ENCODE data around the gene PPFIBP1. TPM values are rescaled to one million over a fixed set of nuclear protein-coding genes. Genes with fewer than 3 reads are reported as not detected.

The PPFIBP1 gene
- total and polyA plus RNA-seq, 2 of the 4 experiments (the other 2 are of a cell fraction) = 30.4 to 72.2 TPM

DNA sequence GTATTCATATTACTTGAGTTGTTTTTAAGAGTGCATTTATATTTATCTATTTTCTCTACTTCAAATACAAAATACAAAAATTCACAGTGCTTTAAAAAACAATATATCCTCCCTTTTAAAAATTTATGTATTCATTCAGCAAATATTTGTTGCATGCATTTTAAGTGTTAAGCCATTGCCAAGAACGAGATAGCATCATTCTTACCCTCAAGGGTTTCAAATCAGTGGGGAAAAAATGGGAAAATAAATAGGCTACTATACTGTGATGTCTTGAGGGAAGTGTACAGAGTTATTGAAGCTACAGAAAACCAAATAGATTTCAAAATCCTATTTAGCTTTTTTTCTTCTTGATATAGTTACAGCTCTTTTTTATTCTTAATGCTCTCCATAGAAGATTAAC is 209.8 kb downstream of the PPFIBP1 start:
- Histone ChIP-seq H2BK5ac (ENCODE audit: low read depth, low read length, poor library complexity, severe bottlenecking) (no peak overlapping the region), H2AK5ac (ENCODE audit: low read depth, low read length) (no peak overlapping the region), H3K36me3 (ENCODE audit: control insufficient read depth, insufficient read depth, low read length) (peaks cover 17% of the 10 kb centered on the region), H3K14ac (replicated peaks; ENCODE audit: low read depth, low read length) (no peak overlapping the region), H3K4me3 (ENCODE audit: insufficient read depth, low read depth, low read length) (no peak overlapping the region), H2AFZ (replicated peaks; ENCODE audit: low read length, poor library complexity) (no peak overlapping the region), H4K20me1 (ENCODE audit: insufficient read depth, low read length) (no peaks in the 10 kb centered on the region), H3K23ac (ENCODE audit: low read depth, low read length) (no peak overlapping the region), H2BK15ac (ENCODE audit: low read depth, low read length) (no peak overlapping the region), H3K56ac (ENCODE audit: extremely low read depth, insufficient read depth, low read length) (no peak overlapping the region), H4K91ac (ENCODE audit: insufficient read depth, low read depth, low read length) (no peak overlapping the region), H3K4me2 (ENCODE audit: low read depth, low read length) (no peak overlapping the region), H3K4me1 (ENCODE audit: control insufficient read depth, insufficient read depth, low read length) (no peaks in the 10 kb centered on the region), H3K18ac (ENCODE audit: low read depth, low read length) (no peak overlapping the region), H4K8ac (ENCODE audit: low read depth in 2 of 2, low read length in 2 of 2) (no peak overlapping the region), H2BK20ac (ENCODE audit: low read depth, low read length) (no peak overlapping the region), H3K9me1 (ENCODE audit: insufficient read depth, low read length) (no peaks in the 10 kb centered on the region; the same call in 1 of the 2 replicates), H3K79me1 (ENCODE audit: low read depth in 1 of 2, low read length in 2 of 2) (peaks cover 0 to 11% of the 10 kb centered on the region in 2 experiments; a peak in 3 of 4 replicates), H2AK9ac (replicated peaks; ENCODE audit: low read depth, low read length, poor library complexity) (no peak overlapping the region), H3K4ac (ENCODE audit: low read depth, low read length) (no peak overlapping the region), H2BK120ac (ENCODE audit: low read depth, low read length) (no peak overlapping the region), H3K9ac (ENCODE audit: low read depth, low read length) (no peak overlapping the region), H3K27ac (ENCODE audit: insufficient read depth, low read length) (no peak overlapping the region), H3K9me3 (ENCODE audit: control insufficient read depth, insufficient read depth, low read length) (no peaks in the 10 kb centered on the region), H4K5ac (ENCODE audit: low read depth, low read length) (no peak overlapping the region), H3K27me3 (ENCODE audit: control insufficient read depth, insufficient read depth, low read length) (no peaks in the 10 kb centered on the region)
- intact Hi-C loops (cut with micrococcal nuclease) (loop anchor here (1.0 to 10.0 kb wide), 6 partner anchors 89 to 1261 kb away; no protein-coding TSS in a partner anchor), dilution Hi-C loops (cut with HindIII; ENCODE audit: low sequenced_read_pairs, unreplicated experiment) (no loop called here), in situ Hi-C loops (cut with MboI; ENCODE audit: low sequenced_read_pairs) (loop anchor here (5.0 to 25.0 kb wide), 3 partner anchors 214 to 1254 kb away; no protein-coding TSS in a partner anchor)
- no TSS peak for BruUV-seq (replicated peaks)
- ChIA-PET POLR2A (ENCODE audit: unreplicated experiment) (no interaction called here), CTCF (interaction anchor here (0.7 to 2.1 kb wide), 9 partner anchors 9 to 386 kb away, joined by 3 to 11 read pairs (median 4); no protein-coding TSS in a partner anchor)
- DNase-seq = no peak
- TF ChIP-seq FOS (IDR thresholded peaks at IDR 0.05; ENCODE audit: low read depth, low read length) (no peak), RCOR1 (IDR thresholded peaks at IDR 0.05; ENCODE audit: insufficient replicate concordance, low read length) (no peak), POLR2A (IDR thresholded peaks at IDR 0.05; ENCODE audit: low read depth, low read length) (no peak), NFE2L2 (IDR thresholded peaks at IDR 0.05; ENCODE audit: low read depth, low read length) (no peak), MXI1 (IDR thresholded peaks at IDR 0.05; ENCODE audit: borderline replicate concordance, low read depth, low read length) (no peak), RFX5 (IDR thresholded peaks at IDR 0.05; ENCODE audit: low read depth, low read length) (no peak), RAD21 (IDR thresholded peaks at IDR 0.05; ENCODE audit: low read length) (no peak), BHLHE40 (IDR thresholded peaks at IDR 0.05; ENCODE audit: low read depth, low read length) (no peak)
- TF ChIP-seq, protein P1, sequence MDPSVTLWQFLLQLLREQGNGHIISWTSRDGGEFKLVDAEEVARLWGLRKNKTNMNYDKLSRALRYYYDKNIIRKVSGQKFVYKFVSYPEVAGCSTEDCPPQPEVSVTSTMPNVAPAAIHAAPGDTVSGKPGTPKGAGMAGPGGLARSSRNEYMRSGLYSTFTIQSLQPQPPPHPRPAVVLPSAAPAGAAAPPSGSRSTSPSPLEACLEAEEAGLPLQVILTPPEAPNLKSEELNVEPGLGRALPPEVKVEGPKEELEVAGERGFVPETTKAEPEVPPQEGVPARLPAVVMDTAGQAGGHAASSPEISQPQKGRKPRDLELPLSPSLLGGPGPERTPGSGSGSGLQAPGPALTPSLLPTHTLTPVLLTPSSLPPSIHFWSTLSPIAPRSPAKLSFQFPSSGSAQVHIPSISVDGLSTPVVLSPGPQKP (IDR thresholded peaks at IDR 0.05; ENCODE audit: borderline replicate concordance, low read depth, low read length) = no peak
- ATAC-seq (ENCODE audit: low read depth) = no peak
- WGBS, 2 experiments (ENCODE audit: extremely low coverage in 2 of 2, insufficient read length in 1 of 2) = no CpG with 5 or more reads among the region's 1 CpG

Data from IMR-90 (cell line).